ENCODE results near the gene FAM219A.
"Not testable (repeated sequence)": the region's sequence is repeated elsewhere in the genome, so short reads cannot be mapped to it uniquely, and the experiment has no call there.

Gene FAM219A

GRCh38 chr9:34482746-34483145, 24.4 kb upstream of the FAM219A start:
- DNase-seq (ENCODE audit: low read depth), result not testable (repeated sequence)

DNA sequence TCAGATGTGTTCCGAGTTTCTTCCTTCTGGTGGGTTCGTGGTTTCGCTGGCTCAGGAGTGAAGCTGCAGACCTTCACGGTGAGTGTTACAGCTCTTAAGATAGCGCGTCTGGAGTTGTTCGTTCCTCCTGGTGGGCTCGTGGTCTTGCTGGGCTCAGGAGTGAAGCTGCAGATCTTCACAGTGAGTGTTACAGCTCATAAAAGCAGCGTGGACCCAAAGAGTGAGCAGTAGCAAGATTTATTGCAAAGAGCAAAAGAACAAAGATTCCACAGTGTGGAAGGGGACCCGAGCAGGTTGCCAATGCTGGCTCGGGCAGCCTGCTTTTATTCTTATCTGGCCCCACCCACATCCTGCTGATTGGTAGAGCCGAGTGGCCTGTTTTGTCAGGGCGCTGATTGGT, 23.2 kb upstream of the FAM219A start:
- not testable (repeated sequence) for DNase-seq (ENCODE audit: low read depth)

- no peak for DNase-seq (ENCODE audit: low read depth)
These were observed 21.1 kb upstream of the FAM219A start for GRCh38 chr9:34479431-34479866.

DNA sequence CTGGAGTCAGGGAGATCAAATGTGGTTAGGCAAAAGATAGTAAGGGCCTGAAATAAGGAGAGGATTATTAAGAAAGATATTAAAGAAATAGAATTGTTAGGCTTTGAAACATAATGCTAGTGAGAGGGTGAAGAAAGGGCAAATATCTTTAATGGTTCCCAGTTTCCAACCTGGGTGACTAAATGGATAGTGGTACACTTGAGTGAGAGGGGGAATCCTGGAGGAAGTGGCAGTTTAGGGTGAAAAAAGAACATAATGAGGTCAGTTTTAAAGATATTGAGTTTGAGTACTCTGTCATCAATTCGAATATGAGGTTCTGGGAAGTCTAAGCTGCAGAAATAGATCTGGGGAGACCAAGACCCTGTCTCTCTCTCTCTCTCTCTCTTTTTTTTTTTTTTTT, 19.2 kb upstream of the FAM219A start:
- DNase-seq (ENCODE audit: low read depth), result no peak

GRCh38 chr9:34475097-34475496, 16.7 kb upstream of the FAM219A start:
- DNase-seq (ENCODE audit: low read depth), result no peak

GRCh38 chr9:34465468-34465867, 7.1 kb upstream of the FAM219A start:
- no peak for DNase-seq (ENCODE audit: low read depth)

DNA sequence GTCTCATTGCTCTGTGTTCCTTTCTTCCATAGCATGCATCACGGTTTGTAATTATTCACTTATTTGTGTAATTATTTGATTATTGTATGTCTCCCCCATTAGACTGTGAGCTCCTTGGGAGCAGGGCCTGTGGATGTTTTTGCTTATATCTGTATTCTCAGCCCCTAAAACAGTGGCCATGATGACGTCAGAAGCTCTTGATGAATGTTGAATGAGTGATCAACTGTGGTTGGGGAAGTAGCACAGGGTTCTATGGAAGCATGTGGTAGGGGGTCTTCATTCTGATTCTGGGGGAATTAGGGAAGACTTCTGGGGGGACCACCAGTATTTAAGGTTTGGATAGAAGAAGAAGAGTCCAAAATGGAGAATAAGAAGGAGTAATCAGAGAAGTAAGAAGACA, 6.2 kb upstream of the FAM219A start:
- DNase-seq (ENCODE audit: low read depth), result no peak

DNA sequence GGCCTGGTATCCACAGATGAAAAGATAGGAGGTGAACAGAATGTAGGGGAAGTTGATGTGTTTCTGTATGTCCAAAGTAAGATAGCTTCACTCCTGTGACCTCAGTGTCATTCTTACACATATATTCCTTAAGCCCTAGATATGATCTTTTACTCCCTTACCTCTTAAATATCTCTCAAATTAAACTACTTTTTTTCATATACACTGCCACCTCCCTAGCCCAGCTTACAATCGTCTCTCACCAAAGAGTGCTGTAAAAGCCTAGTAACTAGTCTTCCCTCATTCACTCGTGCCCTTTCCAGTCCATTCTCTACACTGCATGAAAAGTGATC, 5.5 kb upstream of the FAM219A start:
- no peak for DNase-seq (ENCODE audit: low read depth)

- no peak for DNase-seq (ENCODE audit: low read depth)
These were observed 4.9 kb upstream of the FAM219A start for GRCh38 chr9:34463098-34463900.

GRCh38 chr9:34459941-34460340, 1.6 kb upstream of the FAM219A start:
- DNase-seq (ENCODE audit: low read depth), result no peak

DNA sequence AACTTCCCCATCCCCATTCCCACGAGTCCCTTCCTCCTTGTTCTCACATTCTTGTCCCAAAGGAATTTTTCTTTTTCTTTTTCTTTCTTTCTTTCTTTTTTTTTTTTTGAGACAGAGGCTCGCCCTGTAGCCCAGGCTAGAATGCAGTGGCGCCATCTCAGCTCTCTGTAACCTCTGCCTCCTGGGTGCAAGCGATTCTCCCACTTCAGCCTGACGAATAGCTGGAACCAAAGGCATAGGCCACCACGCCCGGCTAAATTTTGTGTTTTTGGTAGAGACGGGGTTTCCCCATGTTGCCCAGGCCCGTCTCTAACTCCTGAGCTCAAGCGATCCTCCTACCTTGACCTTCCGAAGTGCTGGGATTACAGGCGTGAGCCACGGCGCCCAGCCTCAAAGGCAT, 986 bp upstream of the FAM219A start:
- no peak for DNase-seq (ENCODE audit: low read depth)

GRCh38 chr9:34458959-34459340, 580 bp upstream of the FAM219A start:
- no peak for DNase-seq (ENCODE audit: low read depth)

DNA sequence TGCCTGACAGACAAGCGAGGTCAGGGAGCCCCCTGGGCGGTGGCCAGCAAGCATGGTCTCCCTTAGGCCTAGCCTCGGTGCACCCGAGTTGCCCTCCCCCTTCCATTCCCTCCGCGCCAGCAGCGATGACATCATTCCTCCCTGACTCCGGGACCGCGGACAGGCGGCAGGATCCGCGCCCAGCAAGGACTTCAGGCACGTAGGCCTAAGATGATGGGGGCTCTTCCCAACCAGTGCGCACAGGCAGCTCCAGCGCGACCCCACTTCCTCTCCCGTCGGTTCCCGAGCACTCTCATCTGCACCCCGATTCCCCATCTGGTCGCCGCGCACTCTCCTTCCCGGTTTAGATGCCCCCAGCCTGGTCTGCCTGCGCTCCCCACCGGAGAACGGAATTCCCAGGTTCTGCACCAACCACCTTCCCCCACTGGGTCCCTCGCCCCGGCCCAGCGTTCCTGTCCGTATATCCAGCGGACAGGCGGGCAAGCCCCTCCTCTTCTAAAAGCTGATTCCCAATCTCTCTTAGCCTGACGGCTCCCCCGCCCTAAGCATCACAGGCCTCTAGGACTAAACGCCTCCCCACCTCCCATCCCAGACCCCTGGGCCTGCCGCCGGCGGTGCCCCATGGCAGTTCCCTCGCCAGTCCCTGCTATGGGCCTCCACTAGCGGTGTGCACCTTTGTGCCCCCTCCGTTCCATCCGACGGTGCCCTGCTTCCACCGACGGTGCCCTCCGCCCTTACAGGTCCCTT, 931 bp downstream of the FAM219A start:
- DNase-seq (ENCODE audit: low read depth), result peak; percentile 5

GRCh38 chr9:34456746-34457145, 1.6 kb downstream of the FAM219A start:
- DNase-seq (ENCODE audit: low read depth), result no peak

- no peak for DNase-seq (ENCODE audit: low read depth)
These were observed 2.2 kb downstream of the FAM219A start for GRCh38 chr9:34456151-34456550.

- DNase-seq (ENCODE audit: low read depth), result no peak
These were observed 3.8 kb downstream of the FAM219A start for GRCh38 chr9:34454571-34455065.

GRCh38 chr9:34452568-34452967, 5.8 kb downstream of the FAM219A start:
- DNase-seq (ENCODE audit: low read depth), result no peak

DNA sequence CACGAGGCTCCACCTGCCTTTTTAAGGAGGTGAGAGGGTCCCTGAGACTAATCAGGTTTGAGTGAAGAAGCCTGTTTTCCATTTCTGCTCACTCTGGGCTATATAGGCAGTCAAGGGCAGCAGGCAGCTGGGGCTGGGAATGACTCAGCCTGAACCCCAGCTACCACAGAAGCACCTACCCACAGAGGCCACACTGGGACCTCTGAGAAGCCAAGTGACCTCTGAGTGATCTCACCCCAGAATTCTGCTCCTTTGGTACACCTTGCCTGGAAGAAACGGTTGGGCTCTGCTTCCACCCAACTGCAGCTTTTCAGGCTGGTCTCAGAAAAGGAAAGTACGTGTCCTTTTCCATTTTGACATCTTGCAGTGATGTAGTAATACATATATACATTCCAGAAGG, 6.8 kb downstream of the FAM219A start:
- no peak for DNase-seq (ENCODE audit: low read depth)

DNA sequence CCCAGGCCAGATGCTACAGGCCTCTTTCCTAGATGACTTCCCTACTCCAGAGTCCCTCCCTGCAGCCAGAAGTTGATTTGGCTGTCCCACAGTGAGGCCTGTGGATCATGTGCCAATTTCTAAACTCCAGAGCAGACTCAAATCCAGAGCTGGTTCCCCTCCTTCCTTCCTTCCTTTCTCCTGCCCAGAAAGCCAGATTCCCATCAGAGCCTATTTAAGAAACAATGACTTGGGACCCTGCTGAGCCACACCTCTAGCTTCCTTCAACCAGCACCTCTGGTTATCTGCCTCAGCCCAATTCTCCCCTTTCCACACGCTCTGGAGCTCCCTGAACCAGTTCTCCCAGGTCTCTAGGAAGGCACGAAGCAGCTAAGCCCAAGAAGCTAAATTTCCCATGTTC, 7.2 kb downstream of the FAM219A start:
- no peak for DNase-seq (ENCODE audit: low read depth)

GRCh38 chr9:34450644-34451043, 7.7 kb downstream of the FAM219A start:
- no peak for DNase-seq (ENCODE audit: low read depth)

GRCh38 chr9:34446951-34447350, 11.4 kb downstream of the FAM219A start:
- DNase-seq (ENCODE audit: low read depth), result no peak

GRCh38 chr9:34446468-34446891, 11.9 kb downstream of the FAM219A start:
- DNase-seq (ENCODE audit: low read depth), result no peak

GRCh38 chr9:34443976-34444375, 14.4 kb downstream of the FAM219A start:
- DNase-seq (ENCODE audit: low read depth), result no peak

All from activated T-cell treated with anti-CD3 and anti-CD28 coated beads for 1 hour (primary cell).